Left renal cortex interstitium (tissue), 4 donors: ENCODE results near the gene ZNF443. TPM values are rescaled to one million over a fixed set of nuclear protein-coding genes. Genes with fewer than 3 reads are reported as not detected.
"Not testable (repeated sequence)": the region's sequence is repeated elsewhere in the genome, so short reads cannot be mapped to it uniquely, and the experiment has no call there.

Experiments
- DNase-seq, 4 donors: peaks; one replicate each; pipeline ENCODE4 v3.0.0-alpha.2; 2013; ENCODE audit warnings: low read depth in 4 of 4, low spot score in 2 of 4, missing footprints in 1 of 4
- polyA plus RNA-seq, 4 donors: library from polyadenylated mRNA; unstranded; fragments of 120-200 nt; gene quantifications; one replicate each; pipeline ENCODE4 v1.2.1, GENCODE V29; 2013; ENCODE audit not compliant: insufficient read length in 4 of 4

The ZNF443 gene
- 10 to 100 TPM in 2 of 4 donors, 1 to 10 TPM in 2; 9.2 to 12.4 (median 10.5) TPM for polyA plus RNA-seq

- DNase-seq, result peak; percentile 92 to 98 (median 96)
Measured at GRCh38 chr19:12440541-12441316, at the start of gene ZNF443. Gene ZNF443 (minus strand): TSS chr19:12441021. CDS start chr19:12440914, 107 bp downstream.

GRCh38 chr19:12486265-12486783 lies 45.5 kb upstream of the ZNF443 start:
- not testable (repeated sequence) for DNase-seq

- DNase-seq, result no peak
Measured at GRCh38 chr19:12485571-12485970, 44.8 kb upstream of the ZNF443 start.

- no peak for DNase-seq
Measured at GRCh38 chr19:12485052-12485416, 44.2 kb upstream of the ZNF443 start.

GRCh38 chr19:12484371-12485051 lies 43.7 kb upstream of the ZNF443 start, which contains the start of gene ZNF709:
Gene ZNF709 (minus strand): TSS chr19:12484816. CDS start chr19:12484657, 159 bp downstream.
- DNase-seq, result peak; percentile 85 to 92 (median 89)

GRCh38 chr19:12484011-12484370 lies 43.2 kb upstream of the ZNF443 start:
- peak in 2 of 4 donors; percentile 17 to 34 for DNase-seq

GRCh38 chr19:12482509-12482886 lies 41.7 kb upstream of the ZNF443 start:
- DNase-seq, result no peak

GRCh38 chr19:12481781-12482508 lies 41.1 kb upstream of the ZNF443 start:
- no peak for DNase-seq

GRCh38 chr19:12478234-12478941 lies 37.6 kb upstream of the ZNF443 start:
- DNase-seq, result no peak

- not testable (repeated sequence) for DNase-seq
Measured at GRCh38 chr19:12467651-12468050, 26.8 kb upstream of the ZNF443 start.

- DNase-seq, result no peak
Measured at GRCh38 chr19:12465211-12465610, 24.4 kb upstream of the ZNF443 start.

- DNase-seq, result no peak
Measured at GRCh38 chr19:12464769-12465168, 23.9 kb upstream of the ZNF443 start.

- not testable (repeated sequence) for DNase-seq
Measured at GRCh38 chr19:12464139-12464538, 23.3 kb upstream of the ZNF443 start.

GRCh38 chr19:12453495-12453894 lies 12.7 kb upstream of the ZNF443 start:
- peak in 1 of 4 donors; percentile 17 for DNase-seq

GRCh38 chr19:12450844-12451243 lies 10.0 kb upstream of the ZNF443 start:
- DNase-seq, result no peak

GRCh38 chr19:12448808-12449207 lies 8.0 kb upstream of the ZNF443 start:
- DNase-seq, result no peak

GRCh38 chr19:12439686-12440540 lies 908 bp downstream of the ZNF443 start:
- peak in 2 of 4 donors; percentile 19 to 25 for DNase-seq

GRCh38 chr19:12430726-12431299 lies 10.0 kb downstream of the ZNF443 start:
- not testable (repeated sequence) for DNase-seq

GRCh38 chr19:12425888-12426274 lies 14.9 kb downstream of the ZNF443 start:
- DNase-seq, result no peak
